Esophagus muscularis mucosa (tissue), 3 donors: ENCODE data around the gene SLC25A25.

ENCODE experiments used
- EP300 ChIP-seq: sonication (generic); formaldehyde crosslinking; IDR thresholded peaks from one replicate; pipeline ENCODE4 v1.6.1; 2017; ENCODE audit warnings: antibody characterized with exemption
- TF ChIP-seq, protein P1 (sequence below), 3 experiments: fragments of 200-600 bp in 2 of 3; fragments of 450-650 bp in 1 of 3; sonication (generic) in 2 of 3; IDR thresholded peaks; one replicate each; pipeline ENCODE4 v1.5.1; 2017 to 2019; ENCODE audit warnings: antibody characterized with exemption in 3 of 3, mild to moderate bottlenecking in 2 of 3, moderate library complexity in 1 of 3

DNA sequence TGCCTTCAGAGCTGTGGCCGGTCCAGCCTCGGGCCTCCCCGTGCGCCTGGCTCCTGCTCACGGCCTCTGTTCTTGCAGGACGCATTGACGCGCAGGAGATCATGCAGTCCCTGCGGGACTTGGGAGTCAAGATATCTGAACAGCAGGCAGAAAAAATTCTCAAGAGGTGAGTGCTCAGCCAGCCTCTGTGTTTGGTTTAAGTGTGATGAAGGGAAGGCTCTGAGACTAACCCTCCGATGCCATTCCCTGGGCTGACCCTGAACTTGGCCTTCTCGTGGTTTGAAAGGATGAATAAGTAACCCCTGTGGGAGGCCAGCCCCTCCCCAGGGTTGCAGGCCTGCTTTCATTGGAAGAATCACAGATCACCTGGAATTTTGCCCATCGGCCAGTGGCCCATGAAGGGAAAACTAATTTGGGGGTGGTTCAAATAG is 33.2 kb downstream of the SLC25A25 start:
- TF ChIP-seq EP300: no peak
- TF ChIP-seq, protein P1, sequence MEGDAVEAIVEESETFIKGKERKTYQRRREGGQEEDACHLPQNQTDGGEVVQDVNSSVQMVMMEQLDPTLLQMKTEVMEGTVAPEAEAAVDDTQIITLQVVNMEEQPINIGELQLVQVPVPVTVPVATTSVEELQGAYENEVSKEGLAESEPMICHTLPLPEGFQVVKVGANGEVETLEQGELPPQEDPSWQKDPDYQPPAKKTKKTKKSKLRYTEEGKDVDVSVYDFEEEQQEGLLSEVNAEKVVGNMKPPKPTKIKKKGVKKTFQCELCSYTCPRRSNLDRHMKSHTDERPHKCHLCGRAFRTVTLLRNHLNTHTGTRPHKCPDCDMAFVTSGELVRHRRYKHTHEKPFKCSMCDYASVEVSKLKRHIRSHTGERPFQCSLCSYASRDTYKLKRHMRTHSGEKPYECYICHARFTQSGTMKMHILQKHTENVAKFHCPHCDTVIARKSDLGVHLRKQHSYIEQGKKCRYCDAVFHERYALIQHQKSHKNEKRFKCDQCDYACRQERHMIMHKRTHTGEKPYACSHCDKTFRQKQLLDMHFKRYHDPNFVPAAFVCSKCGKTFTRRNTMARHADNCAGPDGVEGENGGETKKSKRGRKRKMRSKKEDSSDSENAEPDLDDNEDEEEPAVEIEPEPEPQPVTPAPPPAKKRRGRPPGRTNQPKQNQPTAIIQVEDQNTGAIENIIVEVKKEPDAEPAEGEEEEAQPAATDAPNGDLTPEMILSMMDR (IDR thresholded peaks at IDR 0.05): no peak
